ENCODE measurements around the gene ZC3H14.
A peak's percentile ranks its signal among the peaks of the same experiment; 100 is the strongest.

The ZC3H14 gene

DNA sequence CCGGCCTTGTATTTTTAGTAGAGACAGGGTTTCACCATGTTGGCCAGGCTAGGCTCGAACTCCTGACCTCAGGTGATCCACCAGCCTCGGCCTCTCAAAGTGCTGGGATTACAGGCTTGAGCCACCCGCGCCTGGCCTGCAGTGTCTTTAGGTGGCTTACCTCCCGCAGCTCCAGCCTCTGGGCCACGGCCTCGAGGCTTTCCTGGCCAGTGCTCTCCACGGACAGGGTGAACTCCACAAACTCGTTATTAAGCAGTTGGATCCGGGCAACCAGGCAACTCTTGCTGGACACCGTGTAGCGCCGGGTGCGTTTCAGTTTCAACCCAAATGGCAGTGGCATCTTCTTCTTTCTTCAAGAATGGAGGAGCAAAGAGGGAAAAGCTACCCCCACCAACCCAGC, 12.8 kb upstream of the ZC3H14 start:
- Histone ChIP-seq H3K27me3 (peaks cover 36 to 41% (median 40%) of the 10 kb centered on the region in 11 experiments), H3K4me2 (no peak overlapping the region), H3K9ac (no peak overlapping the region), H3K27ac (no peak overlapping the region), H3K4me1 (0 out of 20 replicates have a peak, but pooled peaks cover 0 to 12% (median 0%) of the 10 kb centered on the region in 10 experiments), H3K36me3 (no peaks in the 10 kb centered on the region), H4K20me1 (peaks cover 0 to 12% (median 0%) of the 10 kb centered on the region in 11 experiments; a peak in 2 of 22 replicates), H3K4me3 (no peak overlapping the region), H3K9me3 (replicated peaks in 1 of 11) (peaks cover 15 to 31% (median 22%) of the 10 kb centered on the region in 11 experiments)
- no peak for TF ChIP-seq Cebpa-rat (IDR thresholded peaks at IDR 0.05)

DNA sequence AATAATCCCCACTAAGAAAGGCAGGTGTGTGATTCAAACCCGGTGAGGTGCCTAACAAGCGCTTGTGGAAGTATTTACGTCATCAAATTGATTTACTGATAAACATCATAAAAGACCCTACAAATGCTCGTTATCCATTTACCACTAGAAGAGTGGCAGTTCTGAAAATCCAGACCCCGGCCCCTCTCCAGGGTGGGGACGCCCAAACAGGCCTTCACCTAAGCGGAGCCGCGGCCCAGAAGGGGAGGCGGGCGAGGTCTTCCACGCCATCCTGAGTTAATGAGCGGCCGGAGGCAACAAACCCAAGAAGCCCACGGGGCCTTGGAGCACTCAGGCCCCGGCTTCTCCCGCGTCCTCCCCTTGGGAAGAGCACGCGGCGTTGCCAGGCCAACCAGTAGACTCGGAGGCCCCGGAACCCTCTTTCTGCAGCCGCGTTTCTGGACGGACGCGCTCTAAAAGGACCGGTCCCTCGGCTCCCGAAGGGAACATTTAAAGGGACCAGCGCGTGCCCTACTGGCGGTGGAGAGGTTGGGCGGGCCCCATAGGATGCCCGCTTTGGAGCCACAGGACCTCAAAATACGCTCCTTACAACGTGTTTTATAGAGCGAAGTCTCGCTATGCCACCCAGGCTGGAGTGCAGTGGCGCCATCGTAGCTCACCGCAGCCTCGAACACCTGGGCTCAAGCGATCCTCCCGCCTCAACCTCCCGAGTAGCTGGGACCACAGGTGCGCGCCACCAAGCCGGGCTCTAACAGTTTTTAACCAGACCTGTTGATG, 11.6 kb upstream of the ZC3H14 start:
- H4K20me1 ChIP-seq = peaks cover 0 to 12% (median 0%) of the 10 kb centered on the region in 11 experiments; a peak in 2 of 22 replicates
- H3K4me1 ChIP-seq = peaks cover 0 to 16% (median 3%) of the 10 kb centered on the region in 10 experiments; a peak in 13 of 20 replicates
- H3K9me3 ChIP-seq (replicated peaks in 1 of 11) = peaks cover 15 to 31% (median 22%) of the 10 kb centered on the region in 11 experiments
- H3K9ac ChIP-seq = no peak overlapping the region
- no peak overlapping the region for H3K4me3 ChIP-seq
- H3K27ac ChIP-seq = no peak overlapping the region
- no peak overlapping the region for H3K4me2 ChIP-seq
- H3K27me3 ChIP-seq = peaks cover 48 to 53% (median 52%) of the 10 kb centered on the region in 11 experiments
- H3K36me3 ChIP-seq = no peaks in the 10 kb centered on the region
- TF ChIP-seq Cebpa-rat (IDR thresholded peaks at IDR 0.05) = no peak

DNA sequence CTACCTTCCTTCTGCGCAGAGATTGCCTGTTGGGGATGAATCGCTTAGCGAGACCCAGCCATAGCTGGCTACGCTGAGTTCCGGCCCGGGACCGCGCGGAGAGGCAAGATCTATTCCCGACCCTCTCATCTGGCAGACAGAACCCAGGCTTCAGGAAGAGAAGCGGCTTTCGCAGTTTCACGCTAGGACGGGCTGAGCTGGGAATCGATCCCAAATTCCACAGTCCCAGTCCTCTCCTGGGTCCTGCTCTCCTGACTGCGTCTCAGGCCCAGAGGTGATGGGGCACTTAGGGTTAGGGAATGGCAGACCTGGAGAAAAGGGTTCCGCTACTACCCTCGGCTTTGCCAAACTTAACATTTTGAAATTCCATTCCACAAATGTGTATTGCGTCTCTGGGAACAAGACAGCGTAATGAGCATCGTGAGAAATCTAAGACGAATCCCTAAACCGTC, 10.8 kb upstream of the ZC3H14 start:
- Histone ChIP-seq H3K9ac (no peak overlapping the region), H3K36me3 (no peaks in the 10 kb centered on the region), H3K9me3 (replicated peaks in 1 of 11) (peaks cover 15 to 31% (median 22%) of the 10 kb centered on the region in 11 experiments), H3K4me2 (no peak overlapping the region), H3K4me3 (no peak overlapping the region), H4K20me1 (peaks cover 0 to 12% (median 0%) of the 10 kb centered on the region in 11 experiments; a peak in 2 of 22 replicates), H3K4me1 (peaks cover 2 to 23% (median 10%) of the 10 kb centered on the region in 10 experiments; a peak in 18 of 20 replicates), H3K27me3 (peaks cover 48 to 60% (median 57%) of the 10 kb centered on the region in 11 experiments), H3K27ac (no peak overlapping the region)
- no peak for TF ChIP-seq Cebpa-rat (IDR thresholded peaks at IDR 0.05)

DNA sequence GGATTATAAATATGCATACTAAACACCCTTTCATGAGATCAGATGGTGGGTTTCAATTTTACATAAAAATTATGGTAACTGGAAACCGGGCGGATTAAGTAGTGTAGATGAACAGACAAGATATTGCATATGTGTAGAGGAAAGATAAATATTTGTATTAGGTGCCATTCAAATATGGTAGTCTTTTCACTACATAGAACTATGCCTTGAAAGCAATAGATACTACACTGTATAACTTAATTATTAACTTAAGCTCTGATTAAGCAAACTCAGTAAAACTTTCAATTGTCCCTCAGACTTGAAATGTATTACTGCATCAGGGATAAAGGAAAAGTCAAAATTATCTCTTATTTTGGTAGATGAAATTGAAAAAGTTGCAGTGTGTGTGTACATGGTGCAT, 10.0 kb upstream of the ZC3H14 start:
- Histone ChIP-seq H3K4me3 (no peak overlapping the region), H3K27ac (no peak overlapping the region), H3K4me1 (peaks cover 10 to 27% (median 18%) of the 10 kb centered on the region in 10 experiments), H3K9me3 (replicated peaks in 1 of 11) (peaks cover 15 to 31% (median 22%) of the 10 kb centered on the region in 11 experiments), H3K36me3 (no peaks in the 10 kb centered on the region), H3K4me2 (no peak overlapping the region), H3K27me3 (peaks cover 48 to 63% (median 58%) of the 10 kb centered on the region in 11 experiments), H3K9ac (no peak overlapping the region), H4K20me1 (peaks cover 0 to 12% (median 0%) of the 10 kb centered on the region in 11 experiments; a peak in 2 of 22 replicates)
- no peak for TF ChIP-seq Cebpa-rat (IDR thresholded peaks at IDR 0.05)

DNA sequence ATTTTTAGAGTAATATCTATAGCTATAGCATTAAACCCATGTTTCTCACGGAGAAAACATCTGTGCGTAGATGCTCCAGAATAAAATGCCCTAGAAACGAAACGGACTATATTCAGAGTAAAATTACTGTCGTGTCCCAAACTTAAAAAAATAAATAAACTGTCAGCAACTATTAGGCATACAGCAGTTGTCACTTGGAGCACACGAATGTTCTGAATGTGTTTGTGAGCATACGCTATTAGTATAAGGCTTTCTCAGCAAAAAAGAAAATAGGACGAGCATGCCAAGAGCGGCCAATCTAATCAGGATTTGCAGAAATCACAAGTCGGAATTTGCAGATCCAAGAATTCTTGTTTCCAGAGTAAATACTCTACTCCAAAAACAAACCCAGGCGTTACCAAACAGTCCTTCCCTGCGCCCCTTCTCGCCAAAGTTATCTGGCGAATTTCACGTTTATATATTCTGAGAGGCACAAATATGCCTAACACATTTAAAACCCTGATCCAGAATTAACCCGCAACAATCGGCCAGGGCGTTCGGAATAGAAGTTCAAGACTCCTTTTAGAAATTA, 8.9 kb upstream of the ZC3H14 start:
- Histone ChIP-seq H3K9ac (peak overlapping the region in 5 of 11 experiments; percentile 27 to 72 (median 58); a peak in 5 of 22 replicates), H3K27me3 (peaks cover 48 to 63% (median 58%) of the 10 kb centered on the region in 11 experiments), H3K4me3 (peak overlapping the region; percentile 52 to 71 (median 62); a peak in 19 of 20 replicates), H3K4me2 (peak overlapping the region; percentile 78 to 92 (median 84)), H3K4me1 (peaks cover 10 to 25% (median 18%) of the 10 kb centered on the region in 10 experiments), H3K36me3 (no peaks in the 10 kb centered on the region), H3K9me3 (replicated peaks in 1 of 11) (peaks cover 15 to 31% (median 22%) of the 10 kb centered on the region in 11 experiments), H4K20me1 (peaks cover 0 to 12% (median 0%) of the 10 kb centered on the region in 11 experiments; a peak in 2 of 22 replicates), H3K27ac (no peak overlapping the region)
- TF ChIP-seq Cebpa-rat (IDR thresholded peaks at IDR 0.05) = no peak

DNA sequence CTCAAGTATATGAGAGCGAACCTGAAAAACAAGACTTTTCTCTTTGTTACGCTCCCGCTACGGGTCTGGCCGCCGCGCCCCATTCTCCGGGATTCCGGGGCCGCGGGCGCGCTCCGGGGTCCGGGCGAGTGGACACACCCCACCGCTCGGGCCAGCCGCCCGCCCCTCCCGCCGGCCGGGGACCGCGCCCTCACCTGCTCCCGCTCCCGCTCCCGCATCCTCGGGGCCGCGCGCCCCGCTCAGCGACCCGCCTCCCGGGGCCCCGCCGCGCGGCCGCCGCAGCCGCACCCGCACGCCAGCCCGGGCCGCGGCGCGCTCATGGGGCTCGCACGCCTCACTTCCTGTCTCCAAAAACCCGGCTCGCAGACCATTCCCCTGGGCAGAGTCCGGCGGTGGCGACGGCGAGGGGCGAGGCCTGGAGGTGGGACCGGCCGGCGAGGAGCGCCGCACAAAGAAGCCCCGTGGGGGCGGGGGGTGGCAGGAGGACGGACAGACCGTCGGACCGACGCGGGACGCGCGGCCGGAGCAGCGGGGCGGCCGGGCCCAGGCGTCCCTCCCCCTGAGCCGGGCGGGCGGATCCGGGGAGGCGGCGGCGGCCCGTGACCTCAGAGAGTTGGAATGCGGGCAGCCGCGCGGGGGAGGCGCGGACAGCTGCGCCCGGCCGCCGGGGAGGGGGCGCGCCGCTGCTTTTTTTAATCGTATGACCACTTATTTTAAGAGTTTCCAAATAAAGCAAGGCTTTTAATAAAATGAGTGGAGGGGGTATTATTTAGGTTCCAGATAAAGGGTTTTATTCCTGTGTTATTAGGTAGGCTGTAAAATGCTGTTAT, 8.2 kb upstream of the ZC3H14 start, which contains the start of gene PTPN21:
Gene PTPN21, minus strand, starts transcription at position 551 of the 830 bp plus-strand sequence. CDS start 4,590 bp downstream, outside the sequence.
- peak within 1 kb of the TSS in 10 of 11 experiments; percentile 22 to 72 (median 50); a peak in 17 of 22 replicates for H3K9ac ChIP-seq
- 0 out of 22 replicates have a peak within 1 kb of the TSS, but pooled peaks of 1 of the 11 experiments have one; percentile 3 for H3K27ac ChIP-seq
- TF ChIP-seq Cebpa-rat (IDR thresholded peaks at IDR 0.05) = no peak
- no peaks in the 10 kb centered on the region for H3K36me3 ChIP-seq
- peaks cover 48 to 63% (median 58%) of the 10 kb centered on the region in 11 experiments for H3K27me3 ChIP-seq
- H3K4me2 ChIP-seq = peak within 1 kb of the TSS; percentile 78 to 92 (median 84)
- H3K4me1 ChIP-seq = peaks cover 10 to 25% (median 18%) of the 10 kb centered on the region in 10 experiments
- peaks cover 0 to 12% (median 0%) of the 10 kb centered on the region in 11 experiments; a peak in 2 of 22 replicates for H4K20me1 ChIP-seq
- H3K9me3 ChIP-seq (replicated peaks in 1 of 11) = peaks cover 15 to 31% (median 22%) of the 10 kb centered on the region in 11 experiments
- H3K4me3 ChIP-seq = peak within 1 kb of the TSS; percentile 52 to 71 (median 62)

DNA sequence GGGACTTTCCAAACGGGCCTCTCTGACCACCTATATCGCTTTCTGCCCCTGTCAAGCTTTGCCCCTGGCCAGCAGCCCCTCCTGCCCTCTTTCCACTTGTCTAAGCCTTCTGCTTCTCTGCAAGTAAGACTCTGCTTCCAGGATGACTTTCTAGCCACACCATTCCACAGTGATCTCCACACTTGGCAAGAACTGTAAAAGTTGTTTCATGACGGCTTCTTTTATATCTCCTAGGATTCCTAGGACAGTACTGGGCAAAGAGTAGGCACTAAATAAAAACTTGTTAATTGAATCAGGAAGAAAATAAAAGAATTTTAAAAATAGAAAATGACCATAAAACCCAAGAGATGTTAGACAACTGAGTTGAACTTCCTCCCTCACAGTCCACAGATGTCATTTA, 6.3 kb upstream of the ZC3H14 start:
- Histone ChIP-seq H3K27ac (no peak overlapping the region), H3K4me1 (peaks cover 10 to 25% (median 18%) of the 10 kb centered on the region in 10 experiments)
- TF ChIP-seq Cebpa-rat (IDR thresholded peaks at IDR 0.05) = no peak

DNA sequence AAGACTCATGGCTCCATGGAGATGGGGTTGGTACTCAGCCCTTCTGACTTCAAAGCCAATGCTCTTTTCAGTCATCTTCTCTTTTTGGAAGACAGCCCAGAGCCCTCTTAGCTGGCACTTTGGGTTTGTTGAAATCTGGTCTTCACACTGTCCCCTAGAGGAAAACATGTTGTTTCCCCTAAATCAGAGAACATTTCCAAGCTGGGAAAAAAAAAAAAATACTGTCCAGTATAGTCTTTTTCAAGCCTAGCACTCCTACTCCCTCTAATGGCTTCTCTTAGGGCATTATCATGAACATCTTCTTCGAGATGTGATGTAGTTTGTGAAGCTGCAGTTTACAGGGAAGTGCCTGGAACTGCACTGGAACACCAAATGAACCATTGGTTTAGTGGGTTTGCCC, 3.0 kb upstream of the ZC3H14 start:
- no peak overlapping the region for H3K27ac ChIP-seq
- H4K20me1 ChIP-seq = peaks cover 0 to 19% (median 10%) of the 10 kb centered on the region in 11 experiments; a peak in 14 of 22 replicates
- H3K9ac ChIP-seq = no peak overlapping the region
- H3K27me3 ChIP-seq = peaks cover 13 to 25% (median 21%) of the 10 kb centered on the region in 11 experiments
- no peak for TF ChIP-seq Cebpa-rat (IDR thresholded peaks at IDR 0.05)
- no peak overlapping the region for H3K4me2 ChIP-seq
- peaks cover 0 to 1% (median 0%) of the 10 kb centered on the region in 11 experiments; a peak in 2 of 22 replicates for H3K9me3 ChIP-seq (replicated peaks in 1 of 11)
- H3K36me3 ChIP-seq = peaks cover 0 to 7% (median 0%) of the 10 kb centered on the region in 11 experiments; a peak in 4 of 22 replicates
- H3K4me3 ChIP-seq = no peak overlapping the region
- peaks cover 26 to 37% (median 32%) of the 10 kb centered on the region in 10 experiments for H3K4me1 ChIP-seq

More for the DNA sequence above, 6.3 kb upstream of the ZC3H14 start:
- Histone ChIP-seq H4K20me1 (peaks cover 0 to 12% (median 0%) of the 10 kb centered on the region in 11 experiments; a peak in 2 of 22 replicates), H3K9me3 (replicated peaks in 1 of 11) (peaks cover 7 to 16% (median 10%) of the 10 kb centered on the region in 11 experiments), H3K4me3 (no peak overlapping the region), H3K36me3 (no peaks in the 10 kb centered on the region), H3K9ac (no peak overlapping the region), H3K4me2 (peak overlapping the region; percentile 5 to 70 (median 59); a peak in 18 of 22 replicates), H3K27me3 (peaks cover 46 to 58% (median 54%) of the 10 kb centered on the region in 11 experiments)
